LNCaP clone FGC (cell line): ENCODE measurements around the gene DDIT3.

Source experiments
- DNase-seq: peaks from one replicate; pipeline ENCODE4 v3.0.0-alpha.2; 2011; ENCODE audit warnings: low read depth
- H3K4me3 ChIP-seq: 2 replicates; pipeline ENCODE4 v1.5.1; 2011; ENCODE audit warnings: mild to moderate bottlenecking, low read depth, low read length, control low read depth
- TF ChIP-seq, protein P1 (sequence below): IDR thresholded peaks from 2 replicates; pipeline ENCODE4 v1.5.1; 2012; ENCODE audit warnings: mild to moderate bottlenecking; ENCODE audit not compliant: control insufficient read depth, insufficient read depth; ENCODE audit errors: extremely low read depth

Gene DDIT3

DNA sequence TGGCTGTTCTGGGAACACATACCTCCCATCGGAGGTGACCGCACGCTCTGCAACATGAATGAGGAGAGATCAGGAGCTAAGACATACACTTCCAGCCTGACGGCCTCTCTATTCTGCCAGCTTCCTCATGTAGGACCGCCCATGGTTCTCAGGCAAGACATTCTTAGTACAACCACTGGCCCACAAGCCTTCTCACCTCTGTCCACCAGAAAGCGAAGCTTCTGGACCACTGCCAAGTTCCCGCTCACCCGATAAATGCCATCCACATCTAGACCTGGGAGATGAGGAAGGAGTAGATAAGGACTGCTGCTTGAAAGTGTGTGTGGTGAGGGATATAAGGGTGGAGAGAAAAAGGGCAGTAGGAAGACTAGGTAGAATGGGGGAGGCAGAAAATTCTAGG, 45.9 kb downstream of the DDIT3 start:
- TF ChIP-seq, protein P1, sequence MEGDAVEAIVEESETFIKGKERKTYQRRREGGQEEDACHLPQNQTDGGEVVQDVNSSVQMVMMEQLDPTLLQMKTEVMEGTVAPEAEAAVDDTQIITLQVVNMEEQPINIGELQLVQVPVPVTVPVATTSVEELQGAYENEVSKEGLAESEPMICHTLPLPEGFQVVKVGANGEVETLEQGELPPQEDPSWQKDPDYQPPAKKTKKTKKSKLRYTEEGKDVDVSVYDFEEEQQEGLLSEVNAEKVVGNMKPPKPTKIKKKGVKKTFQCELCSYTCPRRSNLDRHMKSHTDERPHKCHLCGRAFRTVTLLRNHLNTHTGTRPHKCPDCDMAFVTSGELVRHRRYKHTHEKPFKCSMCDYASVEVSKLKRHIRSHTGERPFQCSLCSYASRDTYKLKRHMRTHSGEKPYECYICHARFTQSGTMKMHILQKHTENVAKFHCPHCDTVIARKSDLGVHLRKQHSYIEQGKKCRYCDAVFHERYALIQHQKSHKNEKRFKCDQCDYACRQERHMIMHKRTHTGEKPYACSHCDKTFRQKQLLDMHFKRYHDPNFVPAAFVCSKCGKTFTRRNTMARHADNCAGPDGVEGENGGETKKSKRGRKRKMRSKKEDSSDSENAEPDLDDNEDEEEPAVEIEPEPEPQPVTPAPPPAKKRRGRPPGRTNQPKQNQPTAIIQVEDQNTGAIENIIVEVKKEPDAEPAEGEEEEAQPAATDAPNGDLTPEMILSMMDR = no peak
- DNase-seq = no peak
- no peak overlapping the region for H3K4me3 ChIP-seq

DNA sequence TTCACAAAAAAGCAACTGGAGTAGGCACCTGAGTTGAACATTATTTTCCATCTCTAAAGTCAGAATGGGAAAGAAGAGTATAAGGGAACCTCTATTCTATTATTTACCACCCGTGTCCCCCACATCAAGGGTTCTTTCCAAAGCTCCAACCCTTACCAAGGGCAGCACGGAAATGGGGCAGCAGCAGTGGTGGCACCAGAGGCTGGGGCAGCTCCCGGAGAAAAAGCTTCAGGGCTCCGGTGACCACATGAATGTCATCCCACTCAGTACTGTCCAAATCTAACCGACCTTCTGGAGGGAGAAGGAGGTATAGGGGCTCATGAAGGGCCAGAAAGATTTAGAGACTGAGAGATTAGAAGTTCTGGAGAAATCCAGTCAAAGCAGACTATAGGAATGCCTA, 46.4 kb downstream of the DDIT3 start:
- no peak overlapping the region for H3K4me3 ChIP-seq
- no peak for DNase-seq
- TF ChIP-seq, protein P1 = no peak

DNA sequence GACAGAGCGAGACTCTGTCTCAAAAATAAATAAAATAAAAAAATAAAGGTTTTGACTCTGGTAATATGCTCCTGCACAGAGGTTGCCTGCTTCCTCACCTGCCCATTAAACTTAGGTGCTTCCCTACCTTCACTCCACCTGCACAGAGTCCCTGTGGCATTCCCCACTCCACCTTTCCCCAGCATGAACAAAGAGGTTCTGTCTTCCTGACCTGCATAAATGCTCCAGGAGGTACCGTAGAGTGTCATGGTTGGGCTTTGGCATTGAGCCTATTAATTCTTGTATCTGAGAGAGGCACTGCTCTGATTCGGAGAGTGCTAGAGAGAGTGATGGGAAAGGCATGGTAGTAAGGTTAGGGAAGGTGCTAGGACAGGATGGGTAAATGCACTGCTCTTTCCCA, 46.9 kb downstream of the DDIT3 start:
- no peak overlapping the region for H3K4me3 ChIP-seq
- TF ChIP-seq, protein P1 = no peak
- DNase-seq = no peak

DNA sequence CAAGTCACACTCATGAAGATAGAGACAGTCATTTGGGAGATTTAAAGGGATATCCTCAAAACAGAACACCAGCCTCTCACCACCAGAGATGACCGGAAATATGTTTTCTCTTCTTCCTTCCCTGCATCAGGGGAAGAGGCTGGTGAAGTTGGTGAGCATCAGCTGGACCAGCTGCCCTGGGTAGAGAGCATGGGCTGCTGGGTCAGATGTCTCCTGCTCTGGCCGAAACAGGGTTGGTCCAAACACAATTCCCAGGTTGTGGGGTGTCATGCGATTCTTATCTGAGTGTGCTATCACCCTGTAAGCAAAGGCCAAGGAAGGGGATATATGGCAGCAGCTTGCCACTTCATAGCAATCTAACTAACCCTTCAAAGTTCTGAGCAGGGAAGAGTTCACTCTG, 47.9 kb downstream of the DDIT3 start:
- TF ChIP-seq, protein P1 = no peak
- DNase-seq = no peak
- no peak overlapping the region for H3K4me3 ChIP-seq

DNA sequence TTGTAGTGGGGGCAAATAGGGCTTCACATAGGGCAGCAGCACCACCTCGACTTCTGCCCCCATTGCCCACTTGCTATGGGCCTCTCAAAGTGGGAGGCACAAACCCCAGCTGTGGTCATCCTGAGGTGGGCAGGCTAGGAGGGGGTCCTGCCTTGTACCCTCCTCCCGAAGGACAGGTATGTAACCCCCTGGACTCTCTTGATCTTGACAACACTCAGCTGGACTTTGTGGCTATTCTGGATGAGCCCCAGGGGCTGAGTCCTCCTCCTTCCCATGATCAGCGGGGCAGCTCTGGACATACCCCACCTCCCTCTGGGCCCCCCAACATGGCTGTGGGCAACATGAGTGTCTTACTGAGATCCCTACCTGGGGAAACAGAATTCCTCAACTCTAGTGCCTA, 48.7 kb downstream of the DDIT3 start:
- TF ChIP-seq, protein P1 = no peak
- H3K4me3 ChIP-seq = no peak overlapping the region
- DNase-seq = no peak

DNA sequence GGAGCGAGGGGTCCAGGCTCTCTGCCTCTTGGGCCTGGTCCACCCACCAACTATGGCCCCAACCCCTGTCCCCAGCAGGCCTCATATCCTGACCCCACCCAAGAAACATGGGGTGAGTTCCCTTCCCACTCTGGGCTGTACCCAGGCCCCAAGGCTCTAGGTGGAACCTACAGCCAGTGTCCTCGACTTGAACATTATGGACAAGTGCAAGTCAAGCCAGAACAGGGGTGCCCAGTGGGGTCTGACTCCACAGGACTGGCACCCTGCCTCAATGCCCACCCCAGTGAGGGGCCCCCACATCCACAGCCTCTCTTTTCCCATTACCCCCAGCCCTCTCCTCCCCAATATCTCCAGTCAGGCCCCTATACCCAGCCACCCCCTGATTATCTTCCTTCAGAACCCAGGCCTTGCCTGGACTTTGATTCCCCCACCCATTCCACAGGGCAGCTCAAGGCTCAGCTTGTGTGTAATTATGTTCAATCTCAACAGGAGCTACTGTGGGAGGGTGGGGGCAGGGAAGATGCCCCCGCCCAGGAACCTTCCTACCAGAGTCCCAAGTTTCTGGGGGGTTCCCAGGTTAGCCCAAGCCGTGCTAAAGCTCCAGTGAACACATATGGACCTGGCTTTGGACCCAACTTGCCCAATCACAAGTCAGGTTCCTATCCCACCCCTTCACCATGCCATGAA, 49.2 kb downstream of the DDIT3 start:
- DNase-seq = no peak
- TF ChIP-seq, protein P1 = no peak
- H3K4me3 ChIP-seq = no peak overlapping the region
